ENCODE measurements around the gene GOLGA6A. TPM values are rescaled to one million over a fixed set of nuclear protein-coding genes. Genes with fewer than 3 reads are reported as not detected.

The GOLGA6A gene
- total and polyA plus RNA-seq, 3 donors from 2014 or later: 24.6 to 42.4 (median 32.4) TPM

DNA sequence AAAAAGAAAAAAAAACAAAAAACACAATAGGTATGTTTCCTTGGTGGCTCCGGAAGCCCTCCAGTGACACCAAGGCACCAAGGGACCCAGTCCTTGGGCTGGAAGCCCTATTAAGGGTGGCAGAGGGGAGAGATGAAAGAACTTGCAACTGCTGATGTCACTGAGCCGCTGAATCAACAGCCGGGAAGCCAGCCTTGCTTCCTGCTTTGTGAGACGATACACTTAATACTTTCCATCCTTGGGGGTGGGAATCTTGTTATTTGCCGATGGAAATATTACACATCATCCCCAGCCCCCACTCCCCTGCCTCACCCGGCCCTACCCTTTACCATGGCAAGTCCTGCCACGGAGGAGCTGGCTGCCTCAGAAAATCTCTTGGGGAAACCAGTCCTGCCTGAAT lies 42.4 kb upstream of the GOLGA6A start:
- DNase-seq: no peak
- no peak overlapping the region for H3K27ac ChIP-seq
- no peaks in the 10 kb centered on the region for H3K27me3 ChIP-seq
- intact Hi-C loops (cut with DNase I; ENCODE audit: low total_unique reads): loop anchor here (5.0 kb wide), 1 partner anchor 188 kb away; no protein-coding TSS in a partner anchor
- TF ChIP-seq POLR2A (IDR thresholded peaks at IDR 0.05): no peak
- TF ChIP-seq, protein P1, sequence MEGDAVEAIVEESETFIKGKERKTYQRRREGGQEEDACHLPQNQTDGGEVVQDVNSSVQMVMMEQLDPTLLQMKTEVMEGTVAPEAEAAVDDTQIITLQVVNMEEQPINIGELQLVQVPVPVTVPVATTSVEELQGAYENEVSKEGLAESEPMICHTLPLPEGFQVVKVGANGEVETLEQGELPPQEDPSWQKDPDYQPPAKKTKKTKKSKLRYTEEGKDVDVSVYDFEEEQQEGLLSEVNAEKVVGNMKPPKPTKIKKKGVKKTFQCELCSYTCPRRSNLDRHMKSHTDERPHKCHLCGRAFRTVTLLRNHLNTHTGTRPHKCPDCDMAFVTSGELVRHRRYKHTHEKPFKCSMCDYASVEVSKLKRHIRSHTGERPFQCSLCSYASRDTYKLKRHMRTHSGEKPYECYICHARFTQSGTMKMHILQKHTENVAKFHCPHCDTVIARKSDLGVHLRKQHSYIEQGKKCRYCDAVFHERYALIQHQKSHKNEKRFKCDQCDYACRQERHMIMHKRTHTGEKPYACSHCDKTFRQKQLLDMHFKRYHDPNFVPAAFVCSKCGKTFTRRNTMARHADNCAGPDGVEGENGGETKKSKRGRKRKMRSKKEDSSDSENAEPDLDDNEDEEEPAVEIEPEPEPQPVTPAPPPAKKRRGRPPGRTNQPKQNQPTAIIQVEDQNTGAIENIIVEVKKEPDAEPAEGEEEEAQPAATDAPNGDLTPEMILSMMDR (IDR thresholded peaks at IDR 0.05): no peak
- WGBS, 2 donors: 88 to 92% methylated on average over 7 of the region's 7 CpGs
- no peaks in the 10 kb centered on the region for H3K9me3 ChIP-seq
- H3K4me3 ChIP-seq: no peak overlapping the region
- H3K4me1 ChIP-seq: peaks cover 12% of the 10 kb centered on the region
- no peaks in the 10 kb centered on the region for H3K36me3 ChIP-seq (ENCODE audit: low read depth, missing control alignments)

DNA sequence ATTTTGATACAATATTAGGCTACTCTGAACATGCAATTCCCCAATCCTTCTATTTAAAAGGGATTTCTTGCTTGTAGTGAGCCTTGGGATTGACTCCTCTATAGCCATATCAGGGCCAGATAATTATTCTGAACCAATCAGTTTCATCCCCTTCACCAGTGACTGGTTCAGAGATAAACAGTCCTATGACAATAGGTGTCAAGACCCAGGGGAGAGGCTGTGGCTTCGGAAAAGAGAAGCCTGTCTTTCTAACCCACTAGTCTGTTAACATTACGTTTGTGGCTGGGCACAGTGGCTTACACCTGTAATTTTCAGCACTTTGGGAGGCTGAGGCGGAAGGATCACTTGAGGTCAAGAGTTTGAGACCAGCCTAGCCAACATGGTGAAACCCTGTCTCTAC lies 41.8 kb upstream of the GOLGA6A start:
- intact Hi-C loops (cut with DNase I; ENCODE audit: low total_unique reads): no loop called here

DNA sequence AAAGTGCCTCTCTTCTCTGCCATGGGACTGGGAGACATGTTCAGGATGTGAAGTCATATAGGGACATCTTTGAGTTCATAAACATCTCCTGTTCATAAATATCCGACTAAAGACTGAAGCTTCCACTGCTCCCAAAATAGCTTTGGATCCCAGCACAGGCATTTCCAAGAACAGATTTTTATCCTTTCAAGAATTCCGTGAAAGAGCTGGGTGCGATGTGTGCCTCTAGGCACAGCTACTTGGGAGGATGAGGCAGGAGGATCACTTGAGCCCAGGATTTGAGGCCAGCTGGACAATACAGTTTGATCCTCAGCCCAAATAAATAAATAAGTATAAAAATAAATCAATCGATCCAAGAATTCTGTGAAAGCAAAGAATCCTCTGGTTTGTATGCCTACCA lies 41.3 kb upstream of the GOLGA6A start:
- intact Hi-C loops (cut with DNase I; ENCODE audit: low total_unique reads): no loop called here
- 79 to 80% methylated on average over 4 of the region's 4 CpGs for WGBS, 2 donors

More for the DNA sequence above, 41.8 kb upstream of the GOLGA6A start:
- Histone ChIP-seq H3K4me3 (no peak overlapping the region), H3K4me1 (peaks cover 6% of the 10 kb centered on the region), H3K9me3 (no peaks in the 10 kb centered on the region), H3K27me3 (no peaks in the 10 kb centered on the region), H3K27ac (no peak overlapping the region), H3K36me3 (ENCODE audit: low read depth, missing control alignments) (no peaks in the 10 kb centered on the region)
- no peak for TF ChIP-seq POLR2A (IDR thresholded peaks at IDR 0.05)
- TF ChIP-seq, protein P1 (IDR thresholded peaks at IDR 0.05): no peak
- WGBS, 2 donors: 92 to 97% methylated on average over 3 of the region's 3 CpGs
- DNase-seq: no peak

DNA sequence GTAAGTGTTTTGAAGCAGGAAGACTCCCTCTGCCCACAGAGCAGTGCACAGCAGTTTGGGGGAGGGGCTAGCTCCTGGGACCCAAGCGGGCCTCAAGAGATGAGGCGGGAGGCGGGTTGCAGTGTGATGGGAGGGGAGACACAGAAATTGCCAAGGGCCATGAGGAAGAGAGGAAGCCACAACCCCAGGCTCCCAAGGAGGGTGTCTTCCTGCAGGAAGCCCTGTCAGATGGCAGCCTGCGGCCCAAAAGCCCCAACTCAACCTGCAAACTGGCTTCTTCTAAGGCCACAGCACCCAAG lies 40.7 kb upstream of the GOLGA6A start:
- Histone ChIP-seq H3K27me3 (no peaks in the 10 kb centered on the region), H3K4me3 (no peak overlapping the region), H3K4me1 (peaks cover 6% of the 10 kb centered on the region), H3K9me3 (no peaks in the 10 kb centered on the region), H3K36me3 (ENCODE audit: low read depth, missing control alignments) (no peaks in the 10 kb centered on the region), H3K27ac (no peak overlapping the region)
- intact Hi-C loops (cut with DNase I; ENCODE audit: low total_unique reads): no loop called here
- 70 to 82% methylated on average over 4 of the region's 4 CpGs for WGBS, 2 donors
- TF ChIP-seq, protein P1 (IDR thresholded peaks at IDR 0.05): no peak
- no peak for DNase-seq

More for the DNA sequence above, 41.3 kb upstream of the GOLGA6A start:
- peaks cover 6% of the 10 kb centered on the region for H3K4me1 ChIP-seq
- no peak for DNase-seq
- H3K27me3 ChIP-seq: no peaks in the 10 kb centered on the region
- H3K27ac ChIP-seq: no peak overlapping the region
- H3K36me3 ChIP-seq (ENCODE audit: low read depth, missing control alignments): no peaks in the 10 kb centered on the region
- no peak overlapping the region for H3K4me3 ChIP-seq
- H3K9me3 ChIP-seq: no peaks in the 10 kb centered on the region
- no peak for TF ChIP-seq POLR2A (IDR thresholded peaks at IDR 0.05)
- TF ChIP-seq, protein P1 (IDR thresholded peaks at IDR 0.05): no peak

DNA sequence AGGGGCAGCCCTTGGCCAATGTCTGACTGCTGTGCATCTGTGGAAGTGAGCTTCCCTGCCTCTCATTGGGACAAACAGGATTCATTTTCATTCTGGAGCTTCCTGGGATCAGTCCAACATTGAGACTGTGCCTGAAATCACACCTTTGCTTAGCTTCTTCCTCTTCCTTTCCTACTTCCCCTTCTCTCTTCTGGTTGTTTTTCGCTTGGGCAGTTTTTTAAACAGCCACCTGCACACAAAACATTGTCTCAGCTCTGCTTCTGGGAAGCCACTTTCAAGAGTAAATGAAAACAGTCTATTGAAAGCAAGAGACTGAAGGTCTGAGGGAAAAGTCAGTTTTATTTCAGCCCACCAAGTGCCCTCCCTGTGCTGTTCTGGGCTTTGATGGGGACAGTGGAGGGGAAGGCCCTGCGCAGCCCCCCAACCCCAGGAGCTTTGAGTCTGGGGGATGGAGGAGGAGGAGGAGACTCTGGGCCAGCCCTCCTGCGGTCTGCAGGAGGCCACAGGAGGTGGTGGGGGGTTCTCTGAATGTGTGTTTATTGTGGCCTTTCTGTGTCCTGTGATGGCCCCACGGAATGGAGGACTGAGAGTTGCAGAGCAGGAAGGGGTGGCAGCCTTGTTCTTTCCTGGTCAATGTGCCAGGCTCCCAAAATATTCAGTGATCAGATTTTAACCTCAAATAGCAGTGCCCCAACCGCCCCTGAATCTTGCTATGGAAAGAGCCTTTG lies 40.2 kb upstream of the GOLGA6A start:
- intact Hi-C loops (cut with DNase I; ENCODE audit: low total_unique reads): no loop called here
- DNase-seq: no peak
- H3K36me3 ChIP-seq (ENCODE audit: low read depth, missing control alignments): no peaks in the 10 kb centered on the region
- H3K4me3 ChIP-seq: no peak overlapping the region
- 72 to 80% methylated on average over 4 to 5 of the region's 5 CpGs for WGBS, 2 donors
- H3K4me1 ChIP-seq: peaks cover under 1% of the 10 kb centered on the region
- TF ChIP-seq, protein P1 (IDR thresholded peaks at IDR 0.05): no peak
- no peak for TF ChIP-seq POLR2A (IDR thresholded peaks at IDR 0.05)
- no peaks in the 10 kb centered on the region for H3K9me3 ChIP-seq
- no peaks in the 10 kb centered on the region for H3K27me3 ChIP-seq
- no peak overlapping the region for H3K27ac ChIP-seq

Data from testis (tissue), 3 donors.